Lung (tissue), 12 donors: ENCODE data around the gene DGKB. TPM values are rescaled to one million over a fixed set of nuclear protein-coding genes. Genes with fewer than 3 reads are reported as not detected.

Experiments used
- ATAC-seq: fragments of 200-7000 bp; cut with Tn5 transposase; one replicate; pipeline ENCODE4 v1.9.1; 2020; ENCODE audit warnings: moderate number of reproducible peaks; ENCODE audit not compliant: insufficient read depth, low FRiP score
- DNase-seq, 3 donors: peaks; one replicate each; pipeline ENCODE4 v3.0.0-alpha.2; 2013 to 2017
- H3K27ac ChIP-seq, 2 donors: one replicate each; pipeline ENCODE4 v1.5.1; 2013; ENCODE audit warnings: mild to moderate bottlenecking in 2 of 2, moderate library complexity in 2 of 2, control low read depth in 1 of 2, inconsistent platforms in 1 of 2, low read depth in 1 of 2, low read length in 1 of 2
- H3K27me3 ChIP-seq, 3 donors: one replicate each; pipeline ENCODE4 v1.5.1; 2013; ENCODE audit warnings: low read length in 2 of 3; ENCODE audit not compliant: control insufficient read depth in 3 of 3, insufficient read depth in 3 of 3
- H3K36me3 ChIP-seq, 4 donors: one replicate each; pipeline ENCODE4 v1.5.1; 2013; ENCODE audit warnings: low read length in 4 of 4, mild to moderate bottlenecking in 1 of 4, moderate library complexity in 1 of 4; ENCODE audit not compliant: control insufficient read depth in 4 of 4, insufficient read depth in 4 of 4
- H3K4me1 ChIP-seq, 5 donors: one replicate each; pipeline ENCODE4 v1.5.1; 2013; ENCODE audit warnings: low read length in 5 of 5, mild to moderate bottlenecking in 2 of 5, moderate library complexity in 1 of 5; ENCODE audit not compliant: control insufficient read depth in 5 of 5, insufficient read depth in 5 of 5
- H3K4me3 ChIP-seq: one replicate; pipeline ENCODE4 v1.5.1; 2013; ENCODE audit warnings: mild to moderate bottlenecking, control low read depth, moderate library complexity
- H3K9ac ChIP-seq, 2 donors: one replicate each; pipeline ENCODE4 v1.5.1; 2013; ENCODE audit warnings: low read length in 2 of 2, control low read depth in 1 of 2; ENCODE audit not compliant: insufficient read depth in 1 of 2
- H3K9me3 ChIP-seq, 4 donors: one replicate each; pipeline ENCODE4 v1.5.1; 2013; ENCODE audit warnings: low read length in 3 of 4, mild to moderate bottlenecking in 1 of 4, moderate library complexity in 1 of 4; ENCODE audit not compliant: control insufficient read depth in 4 of 4, insufficient read depth in 3 of 4
- WGBS, 2 donors: extraction: QIAGEN DNeasy Blood & Tissue Kit; methylation state at CpG; one replicate each; pipeline ENCODE4 v1.1.7; 2013; 5-methylcytosine and 5-hydroxymethylcytosine counted together
- polyA plus RNA-seq, 2 donors: library from polyadenylated mRNA; stranded (reverse); fragments of 200-250 nt; gene quantifications; one replicate each; pipeline ENCODE4 v1.2.1, GENCODE V29; 2013
- total RNA-seq, 2 donors: library from RNA; depleted of rRNA in 1 of 2; stranded (reverse); fragments of >200 nt in 1 of 2; gene quantifications; one replicate each; pipeline ENCODE4 v1.2.1, GENCODE V29; 2014 to 2021
- TF ChIP-seq, protein P1 (sequence below): IDR thresholded peaks from 2 replicates; pipeline ENCODE4 v1.5.1; 2012; ENCODE audit warnings: mild to moderate bottlenecking; ENCODE audit errors: control extremely low read depth, extremely low read depth
- donor health status: control.
- donor health status: control.
- donor health status: Bipolar disorder and iron deficiency.
- donor health status: healthy.
- donor health status: DM: yes; HTN: yes; CAD: no.

DGKB gene
- total and polyA plus RNA-seq, 4 donors: under 0.01 to 0.57 (median 0.06) TPM; not detected in 1

DNA sequence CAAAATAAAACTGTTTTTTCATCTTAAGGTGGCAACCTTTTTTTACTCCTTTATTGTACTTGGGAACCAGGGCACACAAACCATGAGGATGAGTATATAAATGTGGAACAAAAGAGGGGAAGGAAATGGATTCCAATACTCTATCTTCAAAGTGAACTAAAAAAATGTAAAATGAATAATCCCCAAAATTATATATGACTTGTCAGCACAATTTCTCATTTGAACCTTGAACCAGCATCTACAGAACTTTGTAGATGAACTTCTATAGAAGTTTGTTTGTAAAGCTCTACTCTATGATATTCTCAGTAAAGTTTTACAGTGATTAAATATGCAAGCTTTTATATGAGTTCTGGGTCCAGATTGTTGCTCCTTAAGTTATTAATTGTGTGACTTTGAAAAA lies 694.8 kb downstream of the DGKB start:
- Histone ChIP-seq H3K27me3 (no peaks in the 10 kb centered on the region), H3K27ac (peak overlapping the region in 1 of 2 donors; percentile 83), H3K9me3 (no peaks in the 10 kb centered on the region), H3K4me1 (no peaks in the 10 kb centered on the region), H3K4me3 (no peak overlapping the region), H3K9ac (no peak overlapping the region), H3K36me3 (no peaks in the 10 kb centered on the region)
- TF ChIP-seq, protein P1, sequence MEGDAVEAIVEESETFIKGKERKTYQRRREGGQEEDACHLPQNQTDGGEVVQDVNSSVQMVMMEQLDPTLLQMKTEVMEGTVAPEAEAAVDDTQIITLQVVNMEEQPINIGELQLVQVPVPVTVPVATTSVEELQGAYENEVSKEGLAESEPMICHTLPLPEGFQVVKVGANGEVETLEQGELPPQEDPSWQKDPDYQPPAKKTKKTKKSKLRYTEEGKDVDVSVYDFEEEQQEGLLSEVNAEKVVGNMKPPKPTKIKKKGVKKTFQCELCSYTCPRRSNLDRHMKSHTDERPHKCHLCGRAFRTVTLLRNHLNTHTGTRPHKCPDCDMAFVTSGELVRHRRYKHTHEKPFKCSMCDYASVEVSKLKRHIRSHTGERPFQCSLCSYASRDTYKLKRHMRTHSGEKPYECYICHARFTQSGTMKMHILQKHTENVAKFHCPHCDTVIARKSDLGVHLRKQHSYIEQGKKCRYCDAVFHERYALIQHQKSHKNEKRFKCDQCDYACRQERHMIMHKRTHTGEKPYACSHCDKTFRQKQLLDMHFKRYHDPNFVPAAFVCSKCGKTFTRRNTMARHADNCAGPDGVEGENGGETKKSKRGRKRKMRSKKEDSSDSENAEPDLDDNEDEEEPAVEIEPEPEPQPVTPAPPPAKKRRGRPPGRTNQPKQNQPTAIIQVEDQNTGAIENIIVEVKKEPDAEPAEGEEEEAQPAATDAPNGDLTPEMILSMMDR: no peak
- no peak for ATAC-seq
- no peak for DNase-seq

DNA sequence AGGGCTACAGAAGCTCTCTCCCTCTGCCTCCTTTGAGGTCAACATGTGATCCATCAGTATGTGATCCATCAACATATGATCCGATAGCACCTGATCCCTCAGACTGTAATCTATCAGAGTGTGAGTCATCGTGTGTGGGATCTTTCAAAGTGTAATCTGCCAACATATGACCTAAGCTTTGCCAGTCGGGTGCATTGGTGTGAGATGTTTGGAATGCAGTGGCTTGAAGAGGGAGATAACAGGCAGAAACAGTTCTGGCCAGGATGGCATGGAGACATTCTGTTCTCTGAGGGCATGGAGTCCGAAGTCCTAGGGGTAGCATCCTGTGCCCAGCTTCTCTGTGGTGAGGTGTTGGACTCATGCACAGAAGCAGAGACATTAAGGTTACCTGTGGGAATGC lies 695.4 kb downstream of the DGKB start:
- no peaks in the 10 kb centered on the region for H3K27me3 ChIP-seq
- H3K9ac ChIP-seq: no peak overlapping the region
- H3K4me1 ChIP-seq: no peaks in the 10 kb centered on the region
- WGBS, 2 donors: 53 to 69% methylated on average over 4 of the region's 4 CpGs
- no peaks in the 10 kb centered on the region for H3K36me3 ChIP-seq
- H3K9me3 ChIP-seq: no peaks in the 10 kb centered on the region
- peak overlapping the region in 1 of 2 donors; percentile 83 for H3K27ac ChIP-seq
- DNase-seq (no peak), ATAC-seq (no peak)
- TF ChIP-seq, protein P1: no peak
- H3K4me3 ChIP-seq: no peak overlapping the region

DNA sequence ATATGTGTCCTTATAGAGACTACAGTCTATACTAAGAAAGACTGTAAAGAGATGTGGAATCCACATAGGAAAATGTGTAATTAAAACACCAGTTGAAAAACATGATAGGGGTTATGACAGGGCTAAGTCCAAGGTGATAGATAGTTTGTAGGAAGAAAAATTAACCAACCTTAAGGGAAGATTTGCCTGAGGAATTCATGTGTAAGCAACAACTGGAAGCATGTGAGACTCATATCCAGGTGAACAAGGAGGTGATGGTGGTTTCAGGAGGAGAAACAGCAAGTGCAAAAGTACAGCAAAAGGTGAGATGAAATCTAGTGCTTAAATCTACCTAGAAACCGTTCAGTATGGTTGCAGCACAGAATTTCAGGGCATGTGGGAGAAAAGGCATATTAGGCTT lies 696.4 kb downstream of the DGKB start:
- TF ChIP-seq, protein P1: no peak
- Histone ChIP-seq H3K9me3 (no peaks in the 10 kb centered on the region), H3K36me3 (no peaks in the 10 kb centered on the region), H3K9ac (no peak overlapping the region), H3K27ac (peak overlapping the region in 1 of 2 donors; percentile 23), H3K27me3 (no peaks in the 10 kb centered on the region), H3K4me1 (no peaks in the 10 kb centered on the region), H3K4me3 (no peak overlapping the region)
- DNase-seq: no peak
- WGBS, 2 donors: 62 to 74% methylated on average over 1 of the region's 1 CpG
- no peak for ATAC-seq

DNA sequence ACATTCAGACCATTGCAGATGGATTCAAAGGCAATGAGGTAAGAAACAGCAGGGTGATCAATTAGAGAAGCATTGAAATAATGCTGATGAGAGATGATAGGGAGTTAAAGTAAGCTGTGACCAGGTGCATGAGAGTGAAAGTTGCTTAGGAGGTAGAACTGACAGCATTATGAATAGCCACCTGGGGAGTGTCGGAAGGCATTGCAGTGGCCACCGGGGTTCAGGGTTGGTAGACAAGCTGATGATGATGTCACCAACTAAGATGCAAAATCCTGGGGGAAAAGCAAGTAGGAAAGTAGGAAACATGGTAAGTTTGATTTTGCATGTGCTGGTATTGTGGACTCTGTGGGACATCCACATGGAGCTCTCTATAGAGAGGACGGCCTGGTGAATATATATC lies 701.2 kb downstream of the DGKB start:
- DNase-seq: no peak
- peaks cover 0 to 2% (median 0%) of the 10 kb centered on the region in 4 donors for H3K9me3 ChIP-seq
- TF ChIP-seq, protein P1: no peak
- no peak overlapping the region for H3K4me3 ChIP-seq
- 84 to 95% methylated on average over 3 of the region's 3 CpGs for WGBS, 2 donors
- no peaks in the 10 kb centered on the region for H3K36me3 ChIP-seq
- no peak overlapping the region for H3K27ac ChIP-seq
- no peak overlapping the region for H3K9ac ChIP-seq
- H3K27me3 ChIP-seq: no peaks in the 10 kb centered on the region
- ATAC-seq: no peak
- H3K4me1 ChIP-seq: peaks cover 0 to 3% (median 0%) of the 10 kb centered on the region in 5 donors
